GM12892 (cell line): ENCODE data around the gene PRKAA2.

Source experiments
- POLR2A ChIP-seq: IDR thresholded peaks from 2 replicates; pipeline ENCODE4 v1.6.1; 2011; ENCODE audit warnings: low read depth, low read length, control low read depth
- POLR2AphosphoS5 ChIP-seq: IDR thresholded peaks from 2 replicates; pipeline ENCODE4 v1.6.1; 2011; ENCODE audit warnings: low read depth, low read length, control low read depth
- TAF1 ChIP-seq: IDR thresholded peaks from 2 replicates; pipeline ENCODE4 v1.6.1; 2011; ENCODE audit warnings: low read depth, mild to moderate bottlenecking, control low read depth, low read length, borderline replicate concordance

DNA sequence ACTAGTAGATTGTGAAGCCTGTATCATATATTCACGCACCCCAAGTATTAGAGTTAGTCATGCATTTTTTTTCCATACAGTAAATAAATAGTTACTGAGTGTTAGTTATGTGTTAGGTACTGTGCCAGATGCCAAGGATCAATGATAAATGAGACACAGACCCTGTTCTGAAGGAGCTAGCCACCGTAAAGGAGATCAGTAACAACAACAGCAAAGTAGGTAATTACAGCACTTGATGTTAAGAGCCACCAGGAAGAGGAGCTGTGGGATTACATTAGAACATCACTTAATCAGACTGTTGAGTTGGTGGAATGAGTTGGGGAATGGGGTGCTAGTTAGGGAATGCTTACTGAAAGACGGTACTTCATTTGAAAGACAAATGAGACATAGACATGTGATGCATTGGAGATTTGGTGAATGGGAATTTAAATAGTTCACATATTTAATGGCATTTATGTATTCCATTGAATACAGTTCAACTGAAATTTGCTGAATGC lies 21.0 kb downstream of the PRKAA2 start:
- no peak for TF ChIP-seq POLR2AphosphoS5
- no peak for TF ChIP-seq TAF1
- no peak for TF ChIP-seq POLR2A
